ENCODE results near the gene ANKS3.

- TF ChIP-seq CTCF (conservative IDR thresholded peaks at IDR 0.05) (no peak), ZFX (IDR thresholded peaks at IDR 0.05) (no peak)
Measured at GRCh38 chr16:4762205-4762604, 28.1 kb upstream of the ANKS3 start.

Data from C4-2B (cell line).